Measurements from ENCODE around the gene BIRC2.

Gene BIRC2

DNA sequence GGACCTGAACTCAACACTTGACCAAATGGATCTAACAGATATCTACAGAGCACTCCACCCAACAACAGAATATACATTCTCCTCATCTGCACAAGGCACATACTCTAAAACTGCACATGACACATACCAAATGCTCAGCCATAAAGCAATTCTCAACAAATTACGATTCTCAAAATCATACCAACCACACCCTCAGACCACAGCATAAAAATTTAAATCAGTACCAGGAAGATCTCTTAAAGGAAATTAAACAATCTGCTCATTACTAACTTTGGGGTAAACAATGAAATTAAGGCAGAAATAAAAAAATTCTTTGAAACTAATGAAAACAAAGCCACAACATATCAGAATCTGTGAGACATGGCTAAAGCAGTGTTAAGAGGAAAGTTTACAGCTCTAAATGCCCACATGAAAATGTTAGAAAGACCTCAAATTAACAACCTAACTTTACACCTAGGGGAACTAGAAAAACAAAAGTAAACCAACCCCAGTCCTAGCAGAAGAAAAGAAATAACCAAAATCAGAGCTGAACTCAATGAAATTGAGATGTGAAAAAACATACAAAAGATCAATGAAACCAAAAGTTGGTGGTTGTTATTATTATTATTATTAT, 68.4 kb downstream of the BIRC2 start:
- TF ChIP-seq CTCF (IDR thresholded peaks at IDR 0.05; ENCODE audit: low read depth, low read length) = no peak
- no peak for DNase-seq (ENCODE audit: extremely low read depth, low read depth)

GRCh38 chr11:102416976-102417375, 70.0 kb downstream of the BIRC2 start:
- no peak for TF ChIP-seq CTCF (IDR thresholded peaks at IDR 0.05; ENCODE audit: low read depth, low read length)
- DNase-seq (ENCODE audit: extremely low read depth, low read depth) = no peak

DNA sequence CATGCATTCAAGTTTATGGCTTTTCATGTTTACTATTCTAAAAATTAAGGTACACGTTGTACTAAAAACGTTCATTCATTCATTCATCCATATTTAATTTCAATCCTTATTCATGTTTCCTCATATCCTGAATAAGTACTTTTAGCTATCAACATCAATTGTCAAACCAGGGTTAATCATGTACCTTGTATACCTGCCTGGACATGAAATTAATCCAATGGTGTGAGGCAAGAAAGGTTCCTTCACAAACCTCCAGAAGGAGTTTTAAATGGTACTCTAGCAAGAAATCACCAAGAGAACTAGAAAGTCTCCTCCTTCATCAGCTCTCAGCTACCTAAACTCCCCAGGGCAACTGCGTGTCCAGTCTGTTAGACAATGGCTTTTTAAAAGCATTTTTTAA, 72.2 kb downstream of the BIRC2 start:
- TF ChIP-seq CTCF (IDR thresholded peaks at IDR 0.05; ENCODE audit: low read depth, low read length) = no peak
- no peak for DNase-seq (ENCODE audit: extremely low read depth, low read depth)

DNA sequence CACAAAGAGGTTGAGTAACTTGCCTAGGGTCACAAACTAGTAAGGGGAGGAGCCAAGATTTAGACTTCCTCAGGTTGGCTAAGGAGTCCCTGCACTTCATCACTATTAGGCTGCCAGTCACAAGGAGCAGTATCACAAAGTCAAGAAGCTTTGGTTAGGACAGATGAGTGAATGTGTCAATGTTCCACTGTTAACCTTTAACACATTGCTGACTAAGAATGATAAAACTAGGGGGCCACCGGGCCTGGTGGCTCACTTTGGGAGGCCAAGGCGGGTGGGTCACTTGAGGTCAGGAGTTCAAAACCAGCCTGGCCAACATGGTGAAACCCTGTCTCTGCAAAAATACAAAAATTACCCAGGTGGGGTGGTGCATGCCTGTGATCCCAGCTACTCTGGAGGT, 73.5 kb downstream of the BIRC2 start:
- no peak for DNase-seq (ENCODE audit: extremely low read depth, low read depth)
- no peak for TF ChIP-seq CTCF (IDR thresholded peaks at IDR 0.05; ENCODE audit: low read depth, low read length)

- DNase-seq (ENCODE audit: extremely low read depth, low read depth) = no peak
- TF ChIP-seq CTCF (IDR thresholded peaks at IDR 0.05; ENCODE audit: low read depth, low read length) = no peak
These were observed 74.2 kb downstream of the BIRC2 start for GRCh38 chr11:102421261-102421660.

DNA sequence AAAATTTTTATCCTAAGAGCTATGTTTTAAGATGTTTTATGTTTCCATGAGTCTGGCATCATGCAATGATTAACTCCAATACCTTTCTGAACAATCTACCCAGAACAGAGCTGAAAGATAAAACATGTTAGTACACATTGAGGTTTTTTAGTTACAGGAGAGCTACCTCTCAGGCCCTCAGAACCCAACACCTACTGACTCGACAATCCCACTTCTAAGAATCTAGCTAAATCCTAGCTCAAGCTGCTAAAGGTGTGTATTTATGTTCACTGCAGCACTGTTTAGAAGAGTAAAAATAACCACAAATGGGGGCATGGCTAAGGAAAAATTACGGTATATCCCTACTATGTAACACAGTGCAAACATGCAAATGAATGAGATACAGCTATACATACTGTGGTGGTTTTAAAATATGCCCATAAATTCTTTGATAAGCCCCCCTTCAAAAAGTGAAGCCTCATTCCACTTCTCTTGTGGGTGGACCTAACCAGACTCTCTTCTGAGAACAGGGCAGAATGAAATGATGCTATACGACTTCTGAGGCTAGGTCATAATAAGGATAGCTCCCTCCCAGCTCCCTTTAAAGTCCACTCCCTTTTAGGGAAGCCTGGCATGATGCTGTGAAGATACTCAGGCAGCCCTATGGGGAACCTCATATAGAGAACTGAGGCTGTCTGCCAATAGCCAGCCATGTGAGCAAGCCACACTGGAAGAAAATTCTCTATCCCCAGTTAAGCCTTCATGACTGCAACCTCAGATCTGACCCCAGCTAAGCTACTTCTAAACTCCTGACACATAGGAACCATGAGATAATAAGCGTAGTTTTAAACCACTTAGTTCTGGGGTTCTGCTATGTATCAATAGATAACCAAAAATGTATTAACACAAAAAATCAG, 76.1 kb downstream of the BIRC2 start:
- TF ChIP-seq CTCF (IDR thresholded peaks at IDR 0.05; ENCODE audit: low read depth, low read length) = no peak
- no peak for DNase-seq (ENCODE audit: extremely low read depth, low read depth)

GRCh38 chr11:102423936-102424335, 76.9 kb downstream of the BIRC2 start:
- no peak for DNase-seq (ENCODE audit: extremely low read depth, low read depth)
- TF ChIP-seq CTCF (IDR thresholded peaks at IDR 0.05; ENCODE audit: low read depth, low read length) = no peak
